Uterine smooth muscle cell (primary cell): Measurements from ENCODE around the gene FNIP1. TPM values are rescaled to one million over a fixed set of nuclear protein-coding genes. Genes with fewer than 3 reads are reported as not detected.

Source experiments
- total RNA-seq: library from RNA; depleted of rRNA; stranded (reverse); fragments of >200 nt; gene quantifications from 2 replicates; pipeline ENCODE4 v1.2.3, GENCODE V29; 2014

The FNIP1 gene
- total RNA-seq: 88.6 and 97.2 TPM in 2 replicates

DNA sequence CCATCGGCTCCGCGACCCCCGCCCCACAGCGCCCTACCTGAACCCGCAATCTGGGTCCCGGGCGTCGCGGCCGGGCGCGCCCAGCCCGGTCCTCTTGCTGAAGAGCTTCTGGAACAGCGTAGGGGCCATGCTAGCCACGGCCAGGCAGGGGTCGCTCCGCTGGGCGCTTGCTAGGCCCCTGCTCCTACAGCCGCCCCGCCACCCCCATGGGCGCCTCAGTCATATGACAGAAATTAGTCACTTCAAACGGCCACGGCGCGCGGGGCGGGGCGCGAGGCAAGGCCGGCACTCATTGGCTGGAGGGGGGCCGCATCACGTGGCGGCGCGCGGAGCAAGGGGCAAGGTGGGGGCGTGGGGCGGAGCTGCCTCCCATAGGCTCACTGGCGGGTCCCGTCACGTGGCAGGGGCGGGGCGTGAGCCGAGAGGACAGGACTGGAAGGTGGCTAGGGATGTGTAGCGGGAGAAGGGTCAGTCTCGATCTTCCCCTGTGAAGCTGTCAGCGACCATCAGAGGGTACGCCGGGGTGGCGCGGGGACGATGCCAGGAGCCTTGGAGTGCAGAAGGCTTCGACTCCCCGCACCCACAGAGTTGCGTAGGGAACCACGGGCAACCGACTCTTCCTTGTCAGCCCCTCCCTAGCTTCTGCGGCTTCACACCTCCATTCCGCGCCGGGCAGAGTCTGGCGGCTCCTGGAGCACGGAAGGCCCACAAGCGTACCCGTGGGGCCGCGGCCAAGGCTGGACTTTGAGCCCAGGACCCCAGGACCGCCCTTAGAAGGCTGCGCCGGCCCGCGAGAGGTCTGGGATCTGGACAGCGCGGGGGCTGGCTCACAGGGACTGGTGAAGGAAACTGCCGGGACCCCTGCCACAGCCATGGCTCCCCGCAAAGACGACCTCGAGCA, at the start of gene FNIP1:
FNIP1 (minus strand) TSS at position 225 of the 901 bp plus-strand sequence; CDS start at position 129, 96 bp downstream.

DNA sequence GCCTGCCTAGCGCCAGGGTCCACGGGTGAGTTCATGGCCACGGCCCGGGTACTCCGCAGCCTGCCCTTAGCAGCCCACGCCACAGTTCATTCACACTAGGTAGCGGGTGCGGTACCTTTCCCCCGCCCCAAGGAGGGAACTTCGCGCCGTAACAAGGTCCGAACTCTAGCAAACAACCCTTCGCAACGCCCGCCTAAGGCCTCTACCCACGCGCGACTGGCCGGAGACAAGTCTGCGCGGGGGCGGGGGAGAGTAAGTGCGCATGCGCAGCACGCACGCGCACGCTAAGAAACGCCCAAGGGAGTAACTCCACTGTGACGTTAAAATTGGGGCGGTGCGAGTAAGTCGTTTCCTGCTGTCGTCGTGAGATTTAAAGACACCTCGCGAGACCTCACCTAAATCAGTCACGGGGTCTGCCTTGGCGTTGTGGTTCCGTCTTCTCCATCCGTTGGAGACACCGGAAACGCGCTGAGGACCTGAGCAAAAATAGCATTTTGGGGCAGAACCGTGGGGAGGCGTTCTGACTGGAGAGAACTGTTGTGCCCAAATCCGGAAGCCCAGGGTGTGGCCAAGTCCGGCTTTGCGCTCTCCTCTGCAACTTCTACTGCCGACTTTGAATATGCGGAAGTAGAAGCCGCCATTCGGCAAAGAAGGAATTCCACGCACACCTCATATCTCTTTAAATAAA, 161.7 kb downstream of the FNIP1 start, which contains the start of gene RAPGEF6:
RAPGEF6 (minus strand) TSS at position 234 of the 688 bp plus-strand sequence; CDS start at position 35, 199 bp downstream.

Other genes with a start within 250 kb of the FNIP1 start
- gene RAPGEF6, start 161.8 kb downstream of the FNIP1 start, total RNA-seq: 20.9 and 30.9 TPM in 2 replicates
- not detected in 2 replicates for gene MEIKIN, start 148.6 kb upstream of the FNIP1 start, total RNA-seq
- 0.11 TPM in 1 of 2 replicates, not detected in the other for gene ACSL6, start 214.6 kb upstream of the FNIP1 start, total RNA-seq